AG10803 (cell line): Measurements from ENCODE around the gene DZIP3.

ENCODE experiments used
- DNase-seq: peaks from one replicate; pipeline ENCODE4 v3.0.0; 2010; ENCODE audit warnings: low read depth
- H3K4me3 ChIP-seq: 2 replicates; pipeline ENCODE4 v1.5.1; 2011; ENCODE audit warnings: mild to moderate bottlenecking, low read length, control low read depth
- TF ChIP-seq, protein P1 (sequence below): conservative IDR thresholded peaks from 2 replicates; pipeline ENCODE4 v1.5.1; 2011; ENCODE audit warnings: mild to moderate bottlenecking, low read length, control low read depth, inconsistent platforms

DZIP3 gene

DNA sequence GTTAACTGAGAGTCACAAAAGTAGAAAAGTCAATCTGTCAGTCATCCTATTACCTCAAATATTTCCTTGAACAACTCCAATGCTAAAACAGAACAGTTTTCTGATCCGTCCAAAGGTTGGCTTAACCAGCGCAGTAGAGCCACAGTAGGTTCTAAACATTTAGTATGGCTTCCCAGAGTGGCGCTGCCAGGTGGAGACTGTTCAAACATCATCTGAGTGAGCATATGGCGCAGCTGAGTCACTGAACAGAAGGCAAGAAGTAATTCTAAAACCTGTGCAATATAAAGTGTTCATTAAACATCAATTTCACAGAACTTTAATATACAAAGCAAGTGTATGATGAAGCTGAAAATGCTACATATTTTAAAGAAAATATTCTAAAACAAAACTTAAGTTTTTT lies 20.2 kb upstream of the DZIP3 start:
- H3K4me3 ChIP-seq, result no peak overlapping the region
- TF ChIP-seq, protein P1, sequence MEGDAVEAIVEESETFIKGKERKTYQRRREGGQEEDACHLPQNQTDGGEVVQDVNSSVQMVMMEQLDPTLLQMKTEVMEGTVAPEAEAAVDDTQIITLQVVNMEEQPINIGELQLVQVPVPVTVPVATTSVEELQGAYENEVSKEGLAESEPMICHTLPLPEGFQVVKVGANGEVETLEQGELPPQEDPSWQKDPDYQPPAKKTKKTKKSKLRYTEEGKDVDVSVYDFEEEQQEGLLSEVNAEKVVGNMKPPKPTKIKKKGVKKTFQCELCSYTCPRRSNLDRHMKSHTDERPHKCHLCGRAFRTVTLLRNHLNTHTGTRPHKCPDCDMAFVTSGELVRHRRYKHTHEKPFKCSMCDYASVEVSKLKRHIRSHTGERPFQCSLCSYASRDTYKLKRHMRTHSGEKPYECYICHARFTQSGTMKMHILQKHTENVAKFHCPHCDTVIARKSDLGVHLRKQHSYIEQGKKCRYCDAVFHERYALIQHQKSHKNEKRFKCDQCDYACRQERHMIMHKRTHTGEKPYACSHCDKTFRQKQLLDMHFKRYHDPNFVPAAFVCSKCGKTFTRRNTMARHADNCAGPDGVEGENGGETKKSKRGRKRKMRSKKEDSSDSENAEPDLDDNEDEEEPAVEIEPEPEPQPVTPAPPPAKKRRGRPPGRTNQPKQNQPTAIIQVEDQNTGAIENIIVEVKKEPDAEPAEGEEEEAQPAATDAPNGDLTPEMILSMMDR, result no peak
- DNase-seq, result no peak

DNA sequence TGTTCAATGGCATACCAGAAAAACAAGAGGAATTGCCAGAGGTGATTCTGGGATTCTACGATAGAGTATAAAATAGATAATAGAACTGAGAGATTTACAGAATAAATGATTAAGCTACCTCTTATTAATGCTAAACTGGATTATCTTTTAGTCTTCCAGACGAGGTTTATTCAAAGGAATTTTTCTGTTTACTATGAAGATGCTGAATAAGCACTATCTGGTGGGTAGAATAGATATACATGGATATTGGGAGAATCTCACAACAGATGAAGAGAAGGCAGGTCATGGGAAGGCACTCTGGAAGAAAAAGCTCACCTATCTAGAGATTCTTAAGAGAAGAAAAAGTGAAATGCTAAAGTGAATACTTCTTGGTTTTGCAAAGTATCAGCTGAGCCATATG lies 11.5 kb upstream of the DZIP3 start:
- no peak overlapping the region for H3K4me3 ChIP-seq
- TF ChIP-seq, protein P1, result no peak
- no peak for DNase-seq

DNA sequence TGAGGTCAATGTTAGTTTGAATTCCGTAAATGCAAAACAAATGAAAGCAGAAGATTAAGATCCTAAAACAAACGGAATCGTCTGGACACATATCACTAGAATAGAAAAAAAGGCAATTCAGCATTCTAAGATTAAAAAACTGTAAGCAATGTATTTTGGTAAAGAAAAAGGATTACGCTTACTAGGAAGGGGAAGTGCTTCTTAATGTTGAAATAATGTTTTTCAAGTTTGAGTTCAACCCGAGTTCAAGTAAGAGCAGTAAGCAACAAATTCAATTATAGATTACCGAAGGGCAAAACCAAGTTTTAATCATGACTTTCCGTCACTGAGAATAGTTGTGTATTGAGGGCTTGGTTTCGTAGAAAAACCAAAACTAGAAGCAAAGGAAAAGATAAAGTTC lies 921 bp upstream of the DZIP3 start:
- peak overlapping the region; percentile 98 for H3K4me3 ChIP-seq
- TF ChIP-seq, protein P1, result no peak
- no peak for DNase-seq

DNA sequence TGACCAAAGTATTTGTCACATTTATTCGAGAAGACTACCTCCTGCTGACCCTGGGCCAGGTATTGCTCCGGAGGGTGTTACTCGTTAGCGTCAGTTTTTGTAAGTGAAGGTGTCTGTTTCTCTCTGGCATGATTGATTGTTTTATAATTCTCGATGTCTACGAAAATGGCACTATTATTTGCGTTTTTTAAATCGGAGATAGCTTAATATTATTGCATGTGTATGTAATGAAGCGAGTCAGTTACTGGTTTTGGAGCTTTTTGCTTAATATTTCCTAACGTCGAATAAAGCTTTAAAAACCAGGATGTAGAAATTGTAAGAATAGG lies 439 bp downstream of the DZIP3 start:
- no peak for DNase-seq
- TF ChIP-seq, protein P1, result peak; percentile 16; the same call in 1 of the 2 replicates
- H3K4me3 ChIP-seq, result peak overlapping the region; percentile 98

DNA sequence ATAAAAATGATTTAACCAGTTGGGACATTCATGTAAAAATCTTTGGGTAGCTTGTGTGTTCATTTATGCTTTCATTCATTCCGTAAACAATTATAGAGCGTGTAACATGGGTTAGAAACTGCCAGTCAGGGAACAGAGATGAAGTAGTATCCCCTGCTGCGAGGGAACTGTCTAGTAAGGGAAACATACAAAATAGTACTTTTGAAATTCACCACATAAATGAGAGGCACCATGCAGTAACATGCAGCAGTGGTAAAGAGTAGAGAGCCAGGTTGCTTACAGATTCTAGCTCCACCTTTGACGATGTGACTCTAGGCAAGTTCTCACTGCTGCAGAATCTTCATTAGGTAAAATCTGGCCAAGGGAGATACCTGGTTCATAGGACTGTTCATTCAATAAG lies 938 bp downstream of the DZIP3 start:
- DNase-seq, result no peak
- TF ChIP-seq, protein P1, result no peak
- peak overlapping the region; percentile 98 for H3K4me3 ChIP-seq

DNA sequence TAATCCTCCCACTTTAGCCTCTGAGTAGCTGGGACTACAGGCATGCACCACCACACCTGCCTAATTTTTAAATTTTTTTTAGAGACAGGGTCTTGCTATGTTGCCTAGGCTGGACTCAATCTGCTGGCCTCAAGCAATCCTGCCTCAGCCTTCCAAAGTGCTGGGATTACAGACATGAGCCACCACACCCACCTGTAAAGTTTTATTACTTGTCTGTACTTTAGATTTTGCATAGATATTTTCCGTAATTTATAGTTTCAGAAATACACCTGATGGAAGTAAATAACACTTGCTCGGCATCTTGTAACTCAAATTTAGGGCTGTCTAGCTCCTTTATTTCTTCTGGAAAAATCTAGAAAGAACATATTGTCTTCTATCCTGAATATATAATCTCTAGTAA lies 5.8 kb downstream of the DZIP3 start:
- no peak for DNase-seq
- no peak overlapping the region for H3K4me3 ChIP-seq
- TF ChIP-seq, protein P1, result no peak

DNA sequence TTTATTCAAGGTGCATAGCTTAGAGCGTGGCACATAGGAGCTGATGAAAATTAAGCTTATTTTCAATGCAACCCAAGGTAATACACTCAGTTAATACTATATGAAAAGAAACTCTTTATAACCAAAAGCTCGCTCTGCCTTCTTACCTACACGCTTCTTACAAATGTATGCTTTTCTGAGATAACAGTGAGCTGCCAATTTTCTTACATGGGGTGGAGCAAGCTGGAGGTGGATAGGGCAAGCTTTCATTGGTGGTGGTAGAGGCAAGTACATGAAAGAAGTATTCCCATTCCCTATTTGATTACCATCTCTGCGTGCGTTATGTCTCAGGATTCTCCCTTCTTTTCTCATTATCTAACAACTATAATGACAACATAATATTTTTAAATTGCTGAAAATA lies 8.9 kb downstream of the DZIP3 start:
- no peak overlapping the region for H3K4me3 ChIP-seq
- DNase-seq, result no peak
- TF ChIP-seq, protein P1, result no peak
